HepG2 (cell line): Measurements from ENCODE around the gene SIGLEC1. TPM values are rescaled to one million over a fixed set of nuclear protein-coding genes. Genes with fewer than 3 reads are reported as not detected.
A peak's percentile ranks its signal among the peaks of the same experiment; 100 is the strongest.

Experiments used
- CBX1 ChIP-seq: IDR thresholded peaks from one replicate; pipeline ENCODE4 v1.6.1; 2016; ENCODE audit warnings: antibody characterized with exemption, low read depth
- EHMT2 ChIP-seq: fragments of 200-600 bp; sonication (generic); IDR thresholded peaks from 2 replicates; pipeline ENCODE4 v1.7.0; 2017; ENCODE audit warnings: antibody characterized with exemption, low read depth, low read length, borderline replicate concordance
- ELF4 ChIP-seq: sonication (generic); formaldehyde crosslinking; IDR thresholded peaks from 2 replicates; pipeline ENCODE4 v1.5.0; 2020; ENCODE audit warnings: missing genetic modification reagents, mild to moderate bottlenecking, moderate library complexity, borderline replicate concordance
- EP300 ChIP-seq, 3 experiments: sonication (generic) in 1 of 3; formaldehyde crosslinking in 1 of 3; IDR thresholded peaks; 2 replicates each; pipeline versions ENCODE4 v1.5.1 to v1.6.1; 2011 to 2020; ENCODE audit warnings: low read depth in 2 of 3, low read length in 2 of 3, borderline replicate concordance in 1 of 3, improper control_type of control experiment in 1 of 3, mild to moderate bottlenecking in 1 of 3, missing genetic modification reagents in 1 of 3, moderate library complexity in 1 of 3
- HNRNPK ChIP-seq: fragments of 200-400 bp; formaldehyde crosslinking; IDR thresholded peaks from 2 replicates; pipeline ENCODE4 v1.6.1; 2018; ENCODE audit warnings: low read length, low read depth, moderate library complexity, mild to moderate bottlenecking; ENCODE audit not compliant: poor library complexity, severe bottlenecking
- NFRKB ChIP-seq: fragments of 450-650 bp; IDR thresholded peaks from 2 replicates; pipeline ENCODE4 v1.6.1; 2017
- RBFOX2 ChIP-seq: fragments of 200-400 bp; formaldehyde crosslinking; IDR thresholded peaks from 2 replicates; pipeline ENCODE4 v1.6.1; 2017; ENCODE audit warnings: low read depth, mild to moderate bottlenecking, low read length
- SP1 ChIP-seq, 2 experiments: fragments of 450-650 bp in 1 of 2; sonication (generic) in 1 of 2; formaldehyde crosslinking in 1 of 2; IDR thresholded peaks; 2 replicates each; pipeline versions ENCODE4 v1.4.0 to v1.6.1; 2016 to 2020; ENCODE audit warnings: missing genetic modification reagents in 1 of 2
- ZKSCAN8 ChIP-seq: IDR thresholded peaks from 2 replicates; pipeline ENCODE4 v1.6.1; 2016; ENCODE audit warnings: borderline replicate concordance, missing genetic modification reagents, missing compliant biosample characterization
- ZNF510 ChIP-seq: sonication (generic); formaldehyde crosslinking; IDR thresholded peaks from 2 replicates; pipeline ENCODE4 v1.4.0; 2020; ENCODE audit warnings: low read depth, mild to moderate bottlenecking, missing genetic modification reagents
- polyA plus RNA-seq, 8 experiments: library from polyadenylated mRNA; depleted of rRNA in 3 of 8; stranded (reverse) in 7 of 8; unstranded in 1 of 8; fragments of >200 nt; fragmentation: Illumina TruSeq in 4 of 8; extraction: Trizol in 4 of 8; gene quantifications; 2 replicates each; pipeline versions ENCODE4 v1.2.1 to v1.2.3, GENCODE V29; 2011 to 2016; ENCODE audit warnings: low read depth in 4 of 8, missing spikeins in 1 of 8, mixed read lengths in 1 of 8; ENCODE audit not compliant: insufficient read depth in 1 of 8
- total RNA-seq, 5 experiments: library from RNA; depleted of rRNA; stranded (reverse); fragments of >200 nt; fragmentation: Illumina TruSeq; extraction: Trizol; gene quantifications; 2 replicates each; pipeline ENCODE4 v1.2.3, GENCODE V29; 2016; ENCODE audit warnings: low read depth in 1 of 5
- TF ChIP-seq, protein P1 (sequence below): sonication (generic); formaldehyde crosslinking; IDR thresholded peaks from 2 replicates; pipeline ENCODE4 v1.4.0; 2020; ENCODE audit warnings: mild to moderate bottlenecking, low read depth, missing genetic modification reagents
- TF ChIP-seq, protein P2 (sequence below): sonication (generic); formaldehyde crosslinking; IDR thresholded peaks from 2 replicates; pipeline ENCODE4 v1.4.0; 2020; ENCODE audit warnings: missing genetic modification reagents, mild to moderate bottlenecking, borderline replicate concordance

SIGLEC1 gene
- total and polyA plus RNA-seq, 2 of the 13 experiments (the other 11 are each of a cell fraction or from before 2014, with no cell fraction given) = 0.01 TPM; not detected in 1

- TF ChIP-seq ELF4 (CRISPR knock-in tag) (no peak), NFRKB (no peak), CBX1 (no peak), EP300 (IDR thresholded peaks at IDR 0.05; ENCODE audit: low read depth in 2 of 2, low read length in 2 of 2) (no peak), EP300 (CRISPR knock-in tag; IDR thresholded peaks at IDR 0.05; ENCODE audit: borderline replicate concordance) (no peak), EHMT2 (no peak), ZKSCAN8 (no peak), HNRNPK (peak; percentile 48), SP1 (IDR thresholded peaks at IDR 0.05) (no peak), SP1 (CRISPR knock-in tag; IDR thresholded peaks at IDR 0.05) (no peak), RBFOX2 (no peak), ZNF510 (CRISPR knock-in tag) (no peak)
- TF ChIP-seq, protein P1, sequence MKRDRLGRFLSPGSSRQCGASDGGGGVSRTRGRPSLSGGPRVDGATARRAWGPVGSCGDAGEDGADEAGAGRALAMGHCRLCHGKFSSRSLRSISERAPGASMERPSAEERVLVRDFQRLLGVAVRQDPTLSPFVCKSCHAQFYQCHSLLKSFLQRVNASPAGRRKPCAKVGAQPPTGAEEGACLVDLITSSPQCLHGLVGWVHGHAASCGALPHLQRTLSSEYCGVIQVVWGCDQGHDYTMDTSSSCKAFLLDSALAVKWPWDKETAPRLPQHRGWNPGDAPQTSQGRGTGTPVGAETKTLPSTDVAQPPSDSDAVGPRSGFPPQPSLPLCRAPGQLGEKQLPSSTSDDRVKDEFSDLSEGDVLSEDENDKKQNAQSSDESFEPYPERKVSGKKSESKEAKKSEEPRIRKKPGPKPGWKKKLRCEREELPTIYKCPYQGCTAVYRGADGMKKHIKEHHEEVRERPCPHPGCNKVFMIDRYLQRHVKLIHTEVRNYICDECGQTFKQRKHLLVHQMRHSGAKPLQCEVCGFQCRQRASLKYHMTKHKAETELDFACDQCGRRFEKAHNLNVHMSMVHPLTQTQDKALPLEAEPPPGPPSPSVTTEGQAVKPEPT (CRISPR knock-in tag) = no peak
- TF ChIP-seq, protein P2, sequence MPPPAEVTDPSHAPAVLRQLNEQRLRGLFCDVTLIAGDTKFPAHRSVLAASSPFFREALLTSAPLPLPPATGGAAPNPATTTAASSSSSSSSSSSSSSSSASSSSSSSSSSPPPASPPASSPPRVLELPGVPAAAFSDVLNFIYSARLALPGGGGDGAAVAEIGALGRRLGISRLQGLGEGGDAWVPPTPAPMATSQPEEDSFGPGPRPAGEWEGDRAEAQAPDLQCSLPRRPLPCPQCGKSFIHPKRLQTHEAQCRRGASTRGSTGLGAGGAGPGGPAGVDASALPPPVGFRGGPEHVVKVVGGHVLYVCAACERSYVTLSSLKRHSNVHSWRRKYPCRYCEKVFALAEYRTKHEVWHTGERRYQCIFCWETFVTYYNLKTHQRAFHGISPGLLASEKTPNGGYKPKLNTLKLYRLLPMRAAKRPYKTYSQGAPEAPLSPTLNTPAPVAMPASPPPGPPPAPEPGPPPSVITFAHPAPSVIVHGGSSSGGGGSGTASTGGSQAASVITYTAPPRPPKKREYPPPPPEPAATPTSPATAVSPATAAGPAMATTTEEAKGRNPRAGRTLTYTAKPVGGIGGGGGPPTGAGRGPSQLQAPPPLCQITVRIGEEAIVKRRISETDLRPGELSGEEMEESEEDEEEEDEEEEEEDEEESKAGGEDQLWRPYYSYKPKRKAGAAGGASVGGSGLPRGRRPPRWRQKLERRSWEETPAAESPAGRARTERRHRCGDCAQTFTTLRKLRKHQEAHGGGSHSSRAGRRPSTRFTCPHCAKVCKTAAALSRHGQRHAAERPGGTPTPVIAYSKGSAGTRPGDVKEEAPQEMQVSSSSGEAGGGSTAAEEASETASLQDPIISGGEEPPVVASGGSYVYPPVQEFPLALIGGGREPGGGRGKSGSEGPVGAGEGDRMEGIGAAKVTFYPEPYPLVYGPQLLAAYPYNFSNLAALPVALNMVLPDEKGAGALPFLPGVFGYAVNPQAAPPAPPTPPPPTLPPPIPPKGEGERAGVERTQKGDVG (CRISPR knock-in tag) = peak; percentile 7; the same call in 1 of the 2 replicates
Observed at GRCh38 chr20:3732327-3733118, 20.1 kb upstream of the SIGLEC1 start, which contains the start of gene HSPA12B (continued).
